HepG2 (cell line): ENCODE results near the gene ADGRV1. TPM values are rescaled to one million over a fixed set of nuclear protein-coding genes. Genes with fewer than 3 reads are reported as not detected.

Experiments used
- ATAC-seq: fragments of 200-7000 bp; cut with Tn5 transposase; 3 replicates; pipeline ENCODE4 v1.9.1; 2020; ENCODE audit warnings: mild to moderate bottlenecking, moderate library complexity
- BruUV-seq: library from RNA; stranded (reverse); fragments of 400-500 nt; replicated peaks from 2 replicates; lab custom pipeline; 2021; lab: Mats Ljungman, UMichigan
- CTCF ChIA-PET: fragments of 300-600 bp; formaldehyde crosslinking; extraction: SDS; loops from one replicate; lab custom pipeline; 2021; ENCODE audit warnings: low total read pairs, inconsistent platforms, low intra/inter-chr PET ratio; lab: Yijun Ruan, JAX
- POLR2A ChIA-PET: fragments of 350-600 bp; sonication (Branson Sonifier 250); formaldehyde crosslinking; loops from one replicate; lab custom pipeline; 2020; ENCODE audit warnings: antibody characterized with exemption, inconsistent platforms; lab: Yijun Ruan, JAX
- DNase-seq: peaks from one replicate; pipeline ENCODE4 v3.0.0-alpha.2; 2015; ENCODE audit warnings: low spot score
- FAIRE-seq: peaks from 3 replicates; lab custom pipeline; 2011; peaks lifted over from hg19 to GRCh38; lab: Jason Lieb, UNC
- H2AFZ ChIP-seq: one replicate; pipeline ENCODE4 v1.6.1; 2011; ENCODE audit warnings: low read length, inconsistent platforms
- H3K27ac ChIP-seq: fragments of 300-600 bp; 3 replicates; pipeline ENCODE4 v1.8.0; 2011; ENCODE audit warnings: mixed run types, mild to moderate bottlenecking, mixed read lengths, low read length, inconsistent platforms; ENCODE audit not compliant: insufficient read depth; ENCODE audit errors: extremely low read length
- H3K27me3 ChIP-seq, 2 experiments: fragments of 200-600 bp in 1 of 2; 2 replicates in 1 of 2; 3 replicates in 1 of 2; pipeline versions ENCODE4 v1.6.0 to v1.8.0; 2011; ENCODE audit warnings: low read length in 2 of 2, mild to moderate bottlenecking in 2 of 2, moderate library complexity in 2 of 2, inconsistent platforms in 1 of 2; ENCODE audit not compliant: insufficient read depth in 2 of 2, control insufficient read depth in 1 of 2
- H3K36me3 ChIP-seq, 2 experiments: fragments of 200-600 bp in 1 of 2; replicated peaks in 1 of 2; 2 replicates in 1 of 2; 3 replicates in 1 of 2; pipeline versions ENCODE4 v1.5.1 to v1.8.0; 2011; ENCODE audit warnings: low read length in 2 of 2, inconsistent platforms in 1 of 2; ENCODE audit not compliant: insufficient read depth in 2 of 2, control insufficient read depth in 1 of 2
- H3K4me1 ChIP-seq: 2 replicates; pipeline ENCODE4 v1.5.1; 2012; ENCODE audit warnings: low read length, inconsistent platforms; ENCODE audit not compliant: insufficient read depth
- H3K4me2 ChIP-seq: 2 replicates; pipeline ENCODE4 v1.6.0; 2011; ENCODE audit warnings: low read depth, low read length, inconsistent platforms
- H3K4me3 ChIP-seq, 3 experiments: fragments of 200-600 bp in 1 of 3; sonication (generic), shearing (Covaris generic) in 1 of 3; replicated peaks in 1 of 3; 2 replicates each; pipeline ENCODE4 v1.5.1; 2011 to 2016; ENCODE audit warnings: low read length in 3 of 3, inconsistent platforms in 2 of 3, low read depth in 2 of 3, mild to moderate bottlenecking in 2 of 3, control low read depth in 1 of 3, mixed read lengths in 1 of 3; ENCODE audit not compliant: insufficient read depth in 1 of 3
- H3K79me2 ChIP-seq: one replicate; pipeline ENCODE4 v1.6.1; 2011; ENCODE audit warnings: low read length, inconsistent platforms; ENCODE audit not compliant: insufficient read depth
- H3K9ac ChIP-seq: 2 replicates; pipeline ENCODE4 v1.6.0; 2011; ENCODE audit warnings: mild to moderate bottlenecking, low read depth, low read length, inconsistent platforms; ENCODE audit not compliant: insufficient read depth
- H3K9me3 ChIP-seq: 2 replicates; pipeline ENCODE4 v1.5.1; 2012; ENCODE audit warnings: mild to moderate bottlenecking, low read length
- H4K20me1 ChIP-seq: 2 replicates; pipeline ENCODE4 v1.6.0; 2011; ENCODE audit warnings: inconsistent platforms, mild to moderate bottlenecking, low read length, moderate library complexity; ENCODE audit not compliant: insufficient read depth
- CTCF ChIP-seq: sonication (generic); formaldehyde crosslinking; IDR thresholded peaks from 2 replicates; pipeline ENCODE4 v1.5.0; 2020; ENCODE audit warnings: mild to moderate bottlenecking, missing genetic modification reagents, moderate library complexity
- HDAC1 ChIP-seq: sonication (generic); formaldehyde crosslinking; IDR thresholded peaks from 2 replicates; pipeline ENCODE4 v1.5.1; 2020; ENCODE audit warnings: mild to moderate bottlenecking, missing genetic modification reagents
- KAT2B ChIP-seq: fragments of 150-350 bp; IDR thresholded peaks from 2 replicates; pipeline ENCODE4 v1.6.1; 2014; ENCODE audit warnings: low read depth, low read length, borderline replicate concordance
- NFKB2 ChIP-seq: sonication (generic); formaldehyde crosslinking; IDR thresholded peaks from 2 replicates; pipeline ENCODE4 v1.4.0; 2020; ENCODE audit warnings: missing genetic modification reagents, borderline replicate concordance
- NRL ChIP-seq: sonication (generic); formaldehyde crosslinking; IDR thresholded peaks from 2 replicates; pipeline ENCODE4 v1.5.0; 2020; ENCODE audit warnings: missing genetic modification reagents, mild to moderate bottlenecking, moderate library complexity, borderline replicate concordance
- PITX1 ChIP-seq: sonication (generic); formaldehyde crosslinking; IDR thresholded peaks from 2 replicates; pipeline ENCODE4 v1.5.1; 2020; ENCODE audit warnings: mild to moderate bottlenecking, missing genetic modification reagents
- PRMT3 ChIP-seq: sonication (generic); formaldehyde crosslinking; IDR thresholded peaks from 2 replicates; pipeline ENCODE4 v1.8.1; 2022; ENCODE audit warnings: low read depth, mild to moderate bottlenecking, moderate library complexity, missing genetic modification reagents, borderline replicate concordance
- SRSF9 ChIP-seq: fragments of 200-400 bp; formaldehyde crosslinking; IDR thresholded peaks from 2 replicates; pipeline ENCODE4 v1.6.1; 2018; ENCODE audit warnings: borderline replicate concordance, mild to moderate bottlenecking, low read depth, low read length; ENCODE audit not compliant: insufficient read depth, poor library complexity, severe bottlenecking
- ZNF124 ChIP-seq: sonication (generic); formaldehyde crosslinking; IDR thresholded peaks from 2 replicates; pipeline ENCODE4 v1.4.0; 2020; ENCODE audit warnings: missing genetic modification reagents
- ZNF20 ChIP-seq: sonication (generic); formaldehyde crosslinking; IDR thresholded peaks from 2 replicates; pipeline ENCODE4 v1.4.0; 2020; ENCODE audit warnings: mild to moderate bottlenecking, moderate library complexity, missing genetic modification reagents
- ZNF335 ChIP-seq: sonication (generic); formaldehyde crosslinking; IDR thresholded peaks from 2 replicates; pipeline ENCODE4 v1.4.0; 2020; ENCODE audit warnings: missing genetic modification reagents
- ZNF430 ChIP-seq: sonication (generic); formaldehyde crosslinking; IDR thresholded peaks from 2 replicates; pipeline ENCODE4 v1.9.0; 2021; ENCODE audit warnings: mild to moderate bottlenecking, missing genetic modification reagents
- ZNF549 ChIP-seq: sonication (generic); formaldehyde crosslinking; IDR thresholded peaks from 2 replicates; pipeline ENCODE4 v1.5.0; 2020; ENCODE audit warnings: missing genetic modification reagents
- ZSCAN20 ChIP-seq: sonication (generic); formaldehyde crosslinking; IDR thresholded peaks from 2 replicates; pipeline ENCODE4 v1.4.0; 2020; ENCODE audit warnings: missing genetic modification reagents, mild to moderate bottlenecking, borderline replicate concordance
- WGBS: methylation state at CpG from one replicate; pipeline ENCODE4 v1.1.6; 2017; ENCODE audit warnings: low lambda C conversion rate; 5-methylcytosine and 5-hydroxymethylcytosine counted together
- in situ Hi-C: cut with HindIII; loops from 2 replicates; pipeline ENCODE4 v1.10.0; 2017; ENCODE audit warnings: low pct_unique_long_range_greater_than_20kb; ENCODE audit not compliant: extremely low pct_ligation_motif_present
- intact Hi-C: fragments of 100-400 bp; cut with micrococcal nuclease; formaldehyde crosslinking; loops from one replicate; pipeline ENCODE4 v1.10.0; 2022; ENCODE audit not compliant: unreplicated experiment
- polyA plus RNA-seq, 8 experiments: library from polyadenylated mRNA; depleted of rRNA in 3 of 8; stranded (reverse) in 7 of 8; unstranded in 1 of 8; fragments of >200 nt; fragmentation: Illumina TruSeq in 4 of 8; extraction: Trizol in 4 of 8; gene quantifications; 2 replicates each; pipeline versions ENCODE4 v1.2.1 to v1.2.3, GENCODE V29; 2011 to 2016; ENCODE audit warnings: low read depth in 4 of 8, missing spikeins in 1 of 8, mixed read lengths in 1 of 8; ENCODE audit not compliant: insufficient read depth in 1 of 8
- total RNA-seq, 5 experiments: library from RNA; depleted of rRNA; stranded (reverse); fragments of >200 nt; fragmentation: Illumina TruSeq; extraction: Trizol; gene quantifications; 2 replicates each; pipeline ENCODE4 v1.2.3, GENCODE V29; 2016; ENCODE audit warnings: low read depth in 1 of 5
- TF ChIP-seq, protein P1 (sequence below): sonication (generic); formaldehyde crosslinking; IDR thresholded peaks from 2 replicates; pipeline ENCODE4 v1.4.0; 2020; ENCODE audit warnings: mild to moderate bottlenecking, missing genetic modification reagents
- TF ChIP-seq, protein P2 (sequence below): sonication (generic); formaldehyde crosslinking; IDR thresholded peaks from 2 replicates; pipeline ENCODE4 v1.5.0; 2020; ENCODE audit warnings: mild to moderate bottlenecking, missing genetic modification reagents

ADGRV1 gene
- total and polyA plus RNA-seq, 2 of the 13 experiments (the other 11 are each of a cell fraction or from before 2014, with no cell fraction given): 1.7 to 3.9 TPM

DNA sequence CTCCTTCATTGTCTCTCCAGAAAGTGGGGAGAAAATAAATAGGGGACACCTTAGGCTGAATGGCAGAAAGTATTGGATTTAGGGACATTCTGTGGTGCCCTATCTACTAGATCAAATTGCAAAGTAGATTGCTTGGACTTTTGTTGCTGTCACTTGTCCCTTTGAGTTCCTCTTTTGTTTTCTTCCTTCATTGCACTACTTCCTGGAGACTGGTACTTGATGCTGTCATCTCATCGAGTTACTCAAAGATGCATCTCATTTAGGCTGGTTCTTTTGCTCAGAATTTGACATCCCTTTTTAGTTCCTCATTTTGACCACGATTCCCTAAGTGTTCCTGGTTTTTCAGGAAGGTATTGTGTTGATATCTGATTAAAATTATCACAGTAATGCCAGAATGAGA is 137.6 kb downstream of the ADGRV1 start:
- no peak overlapping the region for H3K4me3 ChIP-seq
- ATAC-seq (no peak), FAIRE-seq (no peak), DNase-seq (no peak)
- no peak overlapping the region for H3K4me2 ChIP-seq
- ChIA-PET CTCF (no interaction called here), POLR2A (no interaction called here)
- no peak overlapping the region for H3K9ac ChIP-seq
- H2AFZ ChIP-seq: no peak overlapping the region
- no peaks in the 10 kb centered on the region for H3K79me2 ChIP-seq
- peaks cover 0 to 9% of the 10 kb centered on the region in 2 experiments; a peak in 3 of 5 replicates for H3K27me3 ChIP-seq
- H3K36me3 ChIP-seq: no peaks in the 10 kb centered on the region
- no peaks in the 10 kb centered on the region for H3K9me3 ChIP-seq
- TF ChIP-seq SRSF9 (no peak), ZSCAN20 (CRISPR knock-in tag) (no peak), NRL (CRISPR knock-in tag) (no peak), ZNF430 (CRISPR knock-in tag) (no peak), ZNF549 (no peak), ZNF335 (no peak)
- TF ChIP-seq, protein P1, sequence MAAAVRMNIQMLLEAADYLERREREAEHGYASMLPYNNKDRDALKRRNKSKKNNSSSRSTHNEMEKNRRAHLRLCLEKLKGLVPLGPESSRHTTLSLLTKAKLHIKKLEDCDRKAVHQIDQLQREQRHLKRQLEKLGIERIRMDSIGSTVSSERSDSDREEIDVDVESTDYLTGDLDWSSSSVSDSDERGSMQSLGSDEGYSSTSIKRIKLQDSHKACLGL (CRISPR knock-in tag): no peak
- no TSS peak for BruUV-seq
- 0% methylated on average over 2 of the region's 2 CpGs for WGBS
- H3K27ac ChIP-seq: no peak overlapping the region
- no peaks in the 10 kb centered on the region for H3K4me1 ChIP-seq
- intact Hi-C loops (no loop called here), in situ Hi-C loops (no loop called here)
- H4K20me1 ChIP-seq: no peaks in the 10 kb centered on the region

DNA sequence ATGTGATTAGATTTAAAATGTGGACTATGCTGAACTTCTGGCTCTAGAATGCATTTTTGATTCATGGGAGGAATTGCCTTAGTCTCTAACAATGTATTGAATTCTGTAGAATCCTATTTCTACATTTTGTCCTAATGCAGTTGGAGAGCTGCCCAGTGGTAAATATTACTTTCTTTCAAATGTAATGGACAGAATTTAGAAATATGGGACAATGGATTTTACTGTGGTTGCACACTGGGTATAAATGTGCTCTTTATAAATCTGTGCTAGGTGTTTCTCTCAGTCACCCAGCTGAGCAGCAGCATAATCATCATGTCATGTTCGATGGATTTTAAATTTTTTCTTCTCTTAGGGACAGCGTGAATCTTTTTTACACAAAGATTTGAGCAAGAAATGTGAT is 141.7 kb downstream of the ADGRV1 start:
- H3K9ac ChIP-seq: no peak overlapping the region
- ChIA-PET POLR2A (no interaction called here), CTCF (no interaction called here)
- no TSS peak for BruUV-seq
- no peak for DNase-seq
- ATAC-seq: no peak
- H3K9me3 ChIP-seq: no peaks in the 10 kb centered on the region
- no peaks in the 10 kb centered on the region for H4K20me1 ChIP-seq
- no peak for FAIRE-seq
- WGBS: 2% methylated on average over 2 of the region's 2 CpGs
- no peaks in the 10 kb centered on the region for H3K27me3 ChIP-seq
- in situ Hi-C loops: loop anchor here (10.0 kb wide), 1 partner anchor 85 kb away; no protein-coding TSS in a partner anchor
- H3K4me3 ChIP-seq: no peak overlapping the region
- no peak overlapping the region for H2AFZ ChIP-seq
- no peaks in the 10 kb centered on the region for H3K4me1 ChIP-seq
- no peak overlapping the region for H3K27ac ChIP-seq
- H3K79me2 ChIP-seq: no peaks in the 10 kb centered on the region
- no peak overlapping the region for H3K4me2 ChIP-seq
- intact Hi-C loops: no loop called here
- H3K36me3 ChIP-seq: no peaks in the 10 kb centered on the region
- TF ChIP-seq, protein P2, sequence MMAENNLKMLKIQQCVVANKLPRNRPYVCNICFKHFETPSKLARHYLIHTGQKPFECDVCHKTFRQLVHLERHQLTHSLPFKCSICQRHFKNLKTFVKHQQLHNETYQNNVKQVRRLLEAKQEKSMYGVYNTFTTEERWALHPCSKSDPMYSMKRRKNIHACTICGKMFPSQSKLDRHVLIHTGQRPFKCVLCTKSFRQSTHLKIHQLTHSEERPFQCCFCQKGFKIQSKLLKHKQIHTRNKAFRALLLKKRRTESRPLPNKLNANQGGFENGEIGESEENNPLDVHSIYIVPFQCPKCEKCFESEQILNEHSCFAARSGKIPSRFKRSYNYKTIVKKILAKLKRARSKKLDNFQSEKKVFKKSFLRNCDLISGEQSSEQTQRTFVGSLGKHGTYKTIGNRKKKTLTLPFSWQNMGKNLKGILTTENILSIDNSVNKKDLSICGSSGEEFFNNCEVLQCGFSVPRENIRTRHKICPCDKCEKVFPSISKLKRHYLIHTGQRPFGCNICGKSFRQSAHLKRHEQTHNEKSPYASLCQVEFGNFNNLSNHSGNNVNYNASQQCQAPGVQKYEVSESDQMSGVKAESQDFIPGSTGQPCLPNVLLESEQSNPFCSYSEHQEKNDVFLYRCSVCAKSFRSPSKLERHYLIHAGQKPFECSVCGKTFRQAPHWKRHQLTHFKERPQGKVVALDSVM (CRISPR knock-in tag): no peak
- TF ChIP-seq NFKB2 (CRISPR knock-in tag) (no peak), CTCF (CRISPR knock-in tag) (no peak), PITX1 (CRISPR knock-in tag) (no peak), HDAC1 (CRISPR knock-in tag) (no peak), ZNF20 (no peak), KAT2B (no peak), ZNF124 (CRISPR knock-in tag) (no peak), PRMT3 (CRISPR knock-in tag) (no peak)
